CD4-positive, alpha-beta T cell (primary cell): Measurements from ENCODE around the gene FAM174C. TPM values are rescaled to one million over a fixed set of nuclear protein-coding genes. Genes with fewer than 3 reads are reported as not detected.
A peak's percentile ranks its signal among the peaks of the same experiment; 100 is the strongest.

Experiments
- ATAC-seq: fragments of 200-7000 bp; cut with Tn5 transposase; one replicate; pipeline ENCODE4 v1.10.0; 2022; ENCODE audit warnings: mild to moderate bottlenecking; ENCODE audit not compliant: poor library complexity
- CTCF ChIA-PET: fragments of 350-600 bp; sonication (Branson Sonifier 250); formaldehyde crosslinking; loops from one replicate; lab custom pipeline; 2021; ENCODE audit warnings: antibody characterized with exemption, inconsistent platforms; lab: Charles Lee
- POLR2A ChIA-PET: fragments of 350-600 bp; sonication (Branson Sonifier 250); formaldehyde crosslinking; loops from one replicate; lab custom pipeline; 2021; ENCODE audit warnings: antibody characterized with exemption, inconsistent platforms; lab: Charles Lee
- DNase-seq, 14 experiments: peaks; one replicate each; pipeline ENCODE4 v3.0.0-alpha.2; 2013 to 2020; ENCODE audit warnings: mixed read lengths in 2 of 14
- H3K27ac ChIP-seq, 2 donors: one replicate each; pipeline versions ENCODE4 v1.5.1 to v1.7.0; 2013; ENCODE audit warnings: low read length in 2 of 2, low read depth in 1 of 2, mild to moderate bottlenecking in 1 of 2
- H3K27me3 ChIP-seq, 2 experiments: 1 replicate in 1 of 2; 2 replicates in 1 of 2; pipeline versions ENCODE4 v1.6.1 to v1.7.0; 2013; ENCODE audit warnings: low read length in 2 of 2, control low read depth in 1 of 2, mild to moderate bottlenecking in 1 of 2, moderate library complexity in 1 of 2; ENCODE audit not compliant: insufficient read depth in 2 of 2, control insufficient read depth in 1 of 2
- H3K36me3 ChIP-seq: one replicate; pipeline ENCODE4 v1.6.1; 2013; ENCODE audit warnings: low read length, control low read depth; ENCODE audit not compliant: insufficient read depth
- H3K4me1 ChIP-seq: one replicate; pipeline ENCODE4 v1.6.1; 2013; ENCODE audit warnings: low read length, control low read depth; ENCODE audit not compliant: insufficient read depth
- H3K4me3 ChIP-seq: one replicate; pipeline ENCODE4 v1.5.1; 2013; ENCODE audit warnings: mild to moderate bottlenecking, low read length, moderate library complexity
- H3K9me3 ChIP-seq, 2 experiments: 1 replicate in 1 of 2; 2 replicates in 1 of 2; pipeline versions ENCODE4 v1.6.1 to v1.7.0; 2013; ENCODE audit warnings: low read length in 2 of 2, mild to moderate bottlenecking in 2 of 2, control low read depth in 1 of 2, moderate library complexity in 1 of 2; ENCODE audit not compliant: control insufficient read depth in 1 of 2, insufficient read depth in 1 of 2
- H3K27ac Mint-ChIP-seq: one replicate; pipeline ENCODE4 v1.8.0; 2020; ENCODE audit warnings: mixed read lengths
- H3K27me3 Mint-ChIP-seq: one replicate; pipeline ENCODE4 v1.8.0; 2021; ENCODE audit warnings: mixed read lengths
- H3K36me3 Mint-ChIP-seq: one replicate; pipeline ENCODE4 v1.8.0; 2021; ENCODE audit warnings: low read depth, mixed read lengths
- H3K4me1 Mint-ChIP-seq: one replicate; pipeline ENCODE4 v1.8.0; 2021; ENCODE audit warnings: low read depth, mixed read lengths
- H3K4me3 Mint-ChIP-seq: one replicate; pipeline ENCODE4 v1.8.0; 2020; ENCODE audit warnings: mild to moderate bottlenecking, mixed read lengths
- H3K9me3 Mint-ChIP-seq: one replicate; pipeline ENCODE4 v1.8.0; 2020; ENCODE audit warnings: mixed read lengths
- CTCF ChIP-seq: fragments of 200-600 bp; IDR thresholded peaks from one replicate; pipeline ENCODE4 v1.8.0; 2022; ENCODE audit warnings: antibody characterized with exemption, mild to moderate bottlenecking
- intact Hi-C, 2 experiments: fragments of 100-400 bp; cut with DNase I in 1 of 2; cut with micrococcal nuclease in 1 of 2; formaldehyde crosslinking; loops; one replicate each; pipeline versions ENCODE4 v1.15.1 to v1.9.0; 2023 to 2025; cut with DNase I, micrococcal nuclease
- total RNA-seq, 174 experiments: library from RNA in 2 of 174; stranded (reverse) in 2 of 174; gene quantifications; one replicate each; pipeline ENCODE4 v1.2.3 and lab custom pipeline; 2021 to 2026

The FAM174C gene
- total RNA-seq, 2 experiments from 2014 or later: 32.0 to 38.3 TPM

GRCh38 chr19:1274081-1274851, 1.1 kb upstream of the FAM174C start:
- H3K9me3 ChIP-seq: no peaks in the 10 kb centered on the region
- peaks cover 73% of the 10 kb centered on the region for H3K36me3 Mint-ChIP-seq
- H3K4me3 Mint-ChIP-seq: peak overlapping the region; percentile 81
- H3K27me3 ChIP-seq: no peaks in the 10 kb centered on the region
- intact Hi-C loops: loop anchor here (10.0 kb wide), 2 partner anchors 131 to 201 kb away; partner anchors contain the start of genes C19orf25 (in 1 of the 2), DAZAP1 (in 1 of the 2) and GAMT (in 1 of the 2)
- H3K27me3 Mint-ChIP-seq: no peaks in the 10 kb centered on the region
- H3K4me1 Mint-ChIP-seq: peaks cover 54% of the 10 kb centered on the region
- peaks cover 75% of the 10 kb centered on the region for H3K36me3 ChIP-seq
- H3K4me1 ChIP-seq: peaks cover 74% of the 10 kb centered on the region
- no peaks in the 10 kb centered on the region for H3K9me3 Mint-ChIP-seq
- no peak overlapping the region for H3K4me3 ChIP-seq
- no peak for TF ChIP-seq CTCF
- H3K27ac ChIP-seq: peak overlapping the region; percentile 52 to 80
- CTCF ChIA-PET: interaction anchor here (4.3 kb wide), 1 partner anchor 30 kb away, joined by 26 read pairs; no protein-coding TSS in a partner anchor
- H3K27ac Mint-ChIP-seq: peak overlapping the region; percentile 82
- no peak for ATAC-seq
- peak in 2 of 14 experiments; percentile 26 to 57 for DNase-seq
- POLR2A ChIA-PET: interaction anchor here (0.7 to 1.8 kb wide), 4 partner anchors 30 to 207 kb away, joined by 3 to 16 read pairs (median 4); no protein-coding TSS in a partner anchor

GRCh38 chr19:1274852-1275259, 474 bp upstream of the FAM174C start:
- intact Hi-C loops: loop anchor here (5.0 to 10.0 kb wide), 4 partner anchors 77 to 200 kb away; partner anchors contain the start of genes C19orf25 (in 1 of the 2), DAZAP1 (in 1 of the 2), GAMT (in 1 of the 2) and RPS15 (in 1 of the 2)
- peak overlapping the region; percentile 72 for H3K4me3 Mint-ChIP-seq
- no peak for ATAC-seq
- peak in 2 of 14 experiments; percentile 41 to 71 for DNase-seq
- Histone ChIP-seq H3K4me3 (peak overlapping the region; percentile 32), H3K27ac (peak overlapping the region; percentile 52 to 80), H3K27me3 (no peaks in the 10 kb centered on the region), H3K4me1 (peaks cover 77% of the 10 kb centered on the region), H3K36me3 (peaks cover 78% of the 10 kb centered on the region), H3K9me3 (no peaks in the 10 kb centered on the region)
- no peak for TF ChIP-seq CTCF
- ChIA-PET CTCF (interaction anchor here (0.7 to 4.3 kb wide), 4 partner anchors 9 to 31 kb away, joined by 3 to 26 read pairs (median 10); no protein-coding TSS in a partner anchor), POLR2A (interaction anchor here (0.6 to 1.8 kb wide), 33 partner anchors 9 to 1153 kb away, joined by 3 to 25 read pairs (median 4); partner anchors contain the start of genes ABCA7, ARHGAP45, ATP5F1D and CNN2)
- H3K27ac Mint-ChIP-seq: peak overlapping the region; percentile 96
- H3K36me3 Mint-ChIP-seq: peaks cover 76% of the 10 kb centered on the region
- H3K4me1 Mint-ChIP-seq: peaks cover 58% of the 10 kb centered on the region
- H3K27me3 Mint-ChIP-seq: no peaks in the 10 kb centered on the region
- no peaks in the 10 kb centered on the region for H3K9me3 Mint-ChIP-seq

GRCh38 chr19:1275976-1276627, 772 bp downstream of the FAM174C start:
- H3K4me3 ChIP-seq: peak overlapping the region; percentile 91
- H3K36me3 ChIP-seq: peaks cover 69% of the 10 kb centered on the region
- ATAC-seq: no peak
- DNase-seq: peak in 1 of 14 experiments; percentile 43
- Mint-ChIP-seq H3K27me3 (no peaks in the 10 kb centered on the region), H3K27ac (peak overlapping the region; percentile 96), H3K9me3 (no peaks in the 10 kb centered on the region), H3K36me3 (peaks cover 69% of the 10 kb centered on the region), H3K4me3 (peak overlapping the region; percentile 94), H3K4me1 (peaks cover 52% of the 10 kb centered on the region)
- ChIA-PET POLR2A (interaction anchor here (1.3 to 1.8 kb wide), 4 partner anchors 10 to 249 kb away, joined by 6 to 25 read pairs (median 12); partner anchors contain the start of genes ARHGAP45 and CNN2), CTCF (interaction anchor here (0.6 to 1.4 kb wide), 2 partner anchors 32 to 633 kb away, joined by 3 to 10 read pairs; no protein-coding TSS in a partner anchor)
- intact Hi-C loops: loop anchor here (5.0 to 10.0 kb wide), 4 partner anchors 76 to 199 kb away; partner anchors contain the start of genes C19orf25 (in 1 of the 2), DAZAP1 (in 1 of the 2), GAMT (in 1 of the 2) and RPS15 (in 1 of the 2)
- H3K9me3 ChIP-seq: no peaks in the 10 kb centered on the region
- no peak for TF ChIP-seq CTCF
- peak overlapping the region; percentile 77 to 96 for H3K27ac ChIP-seq
- H3K4me1 ChIP-seq: peaks cover 68% of the 10 kb centered on the region
- no peaks in the 10 kb centered on the region for H3K27me3 ChIP-seq
